Mucosa of descending colon (tissue), 3 donors: ENCODE data around the gene APOA1. TPM values are rescaled to one million over a fixed set of nuclear protein-coding genes. Genes with fewer than 3 reads are reported as not detected.

Experiments
- ATAC-seq: fragments of 200-7000 bp; cut with Tn5 transposase; one replicate; pipeline ENCODE4 v1.9.1; 2020; ENCODE audit warnings: mild to moderate bottlenecking, moderate library complexity
- DNase-seq, 3 donors: peaks; one replicate each; pipeline ENCODE4 v3.0.0-alpha.2; 2020
- H3K36me3 ChIP-seq: fragments of 200-600 bp; one replicate; pipeline ENCODE4 v1.8.0; 2021; ENCODE audit warnings: low read depth, mild to moderate bottlenecking
- H3K4me1 ChIP-seq: fragments of 200-600 bp; one replicate; pipeline ENCODE4 v1.8.0; 2021; ENCODE audit warnings: low read depth, mild to moderate bottlenecking
- H3K4me3 ChIP-seq: fragments of 200-600 bp; one replicate; pipeline ENCODE4 v1.8.0; 2021; ENCODE audit warnings: mild to moderate bottlenecking
- H3K9me3 ChIP-seq: fragments of 200-600 bp; one replicate; pipeline ENCODE4 v1.8.0; 2021; ENCODE audit warnings: mild to moderate bottlenecking
- CTCF ChIP-seq: fragments of 200-600 bp; IDR thresholded peaks from one replicate; pipeline ENCODE4 v1.8.0; 2022; ENCODE audit warnings: antibody characterized with exemption, mild to moderate bottlenecking
- intact Hi-C, 2 donors: fragments of 100-400 bp; cut with DNase I in 1 of 2; cut with micrococcal nuclease in 1 of 2; formaldehyde crosslinking; loops; one replicate each; pipeline versions ENCODE4 v1.11.0 to v1.11.1; 2022; cut with DNase I, micrococcal nuclease
- total RNA-seq, 3 donors: library from RNA; stranded (reverse); fragmentation: NEBNext Ultra II Directional in 2 of 3; extraction: Animal tissue kit (Norgen Biotek cat#: 25700) in 2 of 3; gene quantifications; one replicate each; pipeline versions ENCODE4 v1.2.1 to v1.2.4, GENCODE V29; 2021 to 2023
- donor health status: DM: no; HTN: no; CAD: no; lungs with moderate emphysema.
- donor health status: DM: no; HTN: no; CAD: no.
- donor health status: DM: no; HTN: yes; CAD: no.

The APOA1 gene
- total RNA-seq, 3 donors from 2014 or later: 0.31 to 0.46 TPM; not detected in 1

- Histone ChIP-seq H3K4me1 (peaks cover 35% of the 10 kb centered on the region), H3K36me3 (no peaks in the 10 kb centered on the region), H3K9me3 (no peaks in the 10 kb centered on the region), H3K4me3 (no peak overlapping the region)
- intact Hi-C loops: no loop called here
- ATAC-seq (no peak), DNase-seq (peak in 2 of 3 donors; percentile 47 to 63)
- no peak for TF ChIP-seq CTCF
Observed at GRCh38 chr11:116851626-116852025, 14.2 kb upstream of the APOA1 start.

GRCh38 chr11:116849486-116849885 lies 12.1 kb upstream of the APOA1 start:
- Histone ChIP-seq H3K9me3 (no peaks in the 10 kb centered on the region), H3K36me3 (no peaks in the 10 kb centered on the region), H3K4me1 (peaks cover 33% of the 10 kb centered on the region), H3K4me3 (no peak overlapping the region)
- no peak for ATAC-seq
- TF ChIP-seq CTCF: no peak
- no peak for DNase-seq
- intact Hi-C loops: no loop called here

GRCh38 chr11:116849060-116849459 lies 11.6 kb upstream of the APOA1 start:
- ATAC-seq: no peak
- H3K9me3 ChIP-seq: no peaks in the 10 kb centered on the region
- no peak for DNase-seq
- no peak overlapping the region for H3K4me3 ChIP-seq
- H3K4me1 ChIP-seq: peaks cover 29% of the 10 kb centered on the region
- intact Hi-C loops: no loop called here
- no peak for TF ChIP-seq CTCF
- H3K36me3 ChIP-seq: no peaks in the 10 kb centered on the region

- peaks cover 15% of the 10 kb centered on the region for H3K4me1 ChIP-seq
- no peaks in the 10 kb centered on the region for H3K9me3 ChIP-seq
- no peaks in the 10 kb centered on the region for H3K36me3 ChIP-seq
- no peak for DNase-seq
- intact Hi-C loops: no loop called here
- ATAC-seq: no peak
- H3K4me3 ChIP-seq: no peak overlapping the region
- TF ChIP-seq CTCF: no peak
Observed at GRCh38 chr11:116847612-116848011, 10.2 kb upstream of the APOA1 start.

- intact Hi-C loops: no loop called here
- H3K36me3 ChIP-seq: no peaks in the 10 kb centered on the region
- no peaks in the 10 kb centered on the region for H3K4me1 ChIP-seq
- no peak for ATAC-seq
- H3K9me3 ChIP-seq: no peaks in the 10 kb centered on the region
- no peak overlapping the region for H3K4me3 ChIP-seq
- TF ChIP-seq CTCF: no peak
- DNase-seq: no peak
Observed at GRCh38 chr11:116844722-116845121, 7.3 kb upstream of the APOA1 start.

- Histone ChIP-seq H3K9me3 (no peaks in the 10 kb centered on the region), H3K36me3 (no peaks in the 10 kb centered on the region), H3K4me1 (no peaks in the 10 kb centered on the region), H3K4me3 (no peak overlapping the region)
- no peak for TF ChIP-seq CTCF
- DNase-seq: no peak
- ATAC-seq: no peak
- intact Hi-C loops: no loop called here
Observed at GRCh38 chr11:116843661-116844060, 6.2 kb upstream of the APOA1 start.
